Hematopoietic multipotent progenitor cell (in vitro differentiated cells): ENCODE results near the gene IGF1R. TPM values are rescaled to one million over a fixed set of nuclear protein-coding genes. Genes with fewer than 3 reads are reported as not detected.
A peak's percentile ranks its signal among the peaks of the same experiment; 100 is the strongest.
"Not testable (repeated sequence)": the region's sequence is repeated elsewhere in the genome, so short reads cannot be mapped to it uniquely, and the experiment has no call there.

Experiments
- DNase-seq, 3 donors: peaks; one replicate each; pipeline ENCODE4 v3.0.0-alpha.2; 2011 to 2015; ENCODE audit warnings: low read depth in 2 of 3, low spot score in 2 of 3
- total RNA-seq: library from RNA; depleted of rRNA; stranded (reverse); fragments of >200 nt; gene quantifications from one replicate; pipeline ENCODE4 v1.2.3, GENCODE V29; 2012

The IGF1R gene
- 81.9 TPM for total RNA-seq

- peak; percentile 78 to 92 (median 91) for DNase-seq
Measured at GRCh38 chr15:98647774-98648653, at the start of gene IGF1R. Gene IGF1R, plus strand, starts transcription at chr15:98648539. Its CDS starts 1,043 bp downstream, at chr15:98649582.

GRCh38 chr15:98599909-98600691 is 48.2 kb upstream of the IGF1R start:
- DNase-seq: peak; percentile 13 to 65 (median 58)

- no peak for DNase-seq
Measured at GRCh38 chr15:98604983-98605382, 43.4 kb upstream of the IGF1R start.

- no peak for DNase-seq
Measured at GRCh38 chr15:98609144-98609852, 39.0 kb upstream of the IGF1R start.

GRCh38 chr15:98610991-98611390 is 37.3 kb upstream of the IGF1R start:
- DNase-seq: no peak

GRCh38 chr15:98611808-98612207 is 36.5 kb upstream of the IGF1R start:
- no peak for DNase-seq

- DNase-seq: no peak
Measured at GRCh38 chr15:98612490-98613110, 35.7 kb upstream of the IGF1R start.

GRCh38 chr15:98614681-98615080 is 33.7 kb upstream of the IGF1R start:
- DNase-seq: no peak

- no peak for DNase-seq
Measured at GRCh38 chr15:98616397-98616796, 31.9 kb upstream of the IGF1R start.

- no peak for DNase-seq
Measured at GRCh38 chr15:98617328-98617980, 30.9 kb upstream of the IGF1R start.

- DNase-seq: not testable (repeated sequence)
Measured at GRCh38 chr15:98618576-98618975, 29.8 kb upstream of the IGF1R start.

- no peak for DNase-seq
Measured at GRCh38 chr15:98620020-98620419, 28.3 kb upstream of the IGF1R start.

GRCh38 chr15:98621021-98621420 is 27.3 kb upstream of the IGF1R start:
- no peak for DNase-seq

- no peak for DNase-seq
Measured at GRCh38 chr15:98625614-98626013, 22.7 kb upstream of the IGF1R start.

- no peak for DNase-seq
Measured at GRCh38 chr15:98626153-98626552, 22.2 kb upstream of the IGF1R start.

- no peak for DNase-seq
Measured at GRCh38 chr15:98628216-98628615, 20.1 kb upstream of the IGF1R start.

- no peak for DNase-seq
Measured at GRCh38 chr15:98635848-98636247, 12.5 kb upstream of the IGF1R start.

- no peak for DNase-seq
Measured at GRCh38 chr15:98643115-98643514, 5.2 kb upstream of the IGF1R start.

- no peak for DNase-seq
Measured at GRCh38 chr15:98646546-98647025, 1.8 kb upstream of the IGF1R start.
